ENCODE measurements around the gene KCNG2. TPM values are rescaled to one million over a fixed set of nuclear protein-coding genes. Genes with fewer than 3 reads are reported as not detected.

The KCNG2 gene
- polyA plus RNA-seq, 1 of the 3 experiments (the other 2 are of a cell fraction) = not detected

GRCh38 chr18:79914614-79915160 is 116.9 kb downstream of the KCNG2 start:
- POLR2A ChIA-PET = no interaction called here
- WGBS (ENCODE audit: low lambda C conversion rate) = 96% methylated on average over 14 of the region's 20 CpGs
- H3K27ac ChIP-seq (ENCODE audit: low read depth in 2 of 2, low read length in 1 of 2) = no peak overlapping the region

GRCh38 chr18:79915161-79916127 is 117.7 kb downstream of the KCNG2 start:
- CTCF ChIA-PET = no interaction called here
- no peaks in the 10 kb centered on the region for H3K27me3 ChIP-seq (ENCODE audit: insufficient read depth)
- H2AFZ ChIP-seq (ENCODE audit: low read depth) = no peak overlapping the region
- no peak overlapping the region for H3K9ac ChIP-seq
- no peaks in the 10 kb centered on the region for H3F3A ChIP-seq (replicated peaks; ENCODE audit: insufficient read depth)
- peaks cover 4 to 5% of the 10 kb centered on the region in 2 experiments for H3K36me3 ChIP-seq (replicated peaks in 1 of 2; ENCODE audit: control insufficient read depth in 1 of 2, insufficient read depth in 2 of 2, low read length in 1 of 2)
- H3K79me2 ChIP-seq (ENCODE audit: insufficient read depth) = no peaks in the 10 kb centered on the region
- 98% methylated on average over 34 of the region's 50 CpGs for WGBS (ENCODE audit: low lambda C conversion rate)
- TF ChIP-seq USF1 (IDR thresholded peaks at IDR 0.05; ENCODE audit: borderline replicate concordance, low read depth) (no peak), FOSL2 (IDR thresholded peaks at IDR 0.05; ENCODE audit: borderline replicate concordance, low read depth) (no peak), MXI1 (IDR thresholded peaks at IDR 0.05; ENCODE audit: low read depth, low read length) (no peak), PBX3 (IDR thresholded peaks at IDR 0.05) (no peak), SIN3A (IDR thresholded peaks at IDR 0.05; ENCODE audit: borderline replicate concordance, low read depth, low read length) (no peak), RFX5 (IDR thresholded peaks at IDR 0.05; ENCODE audit: low read length) (no peak), FOXJ3 (CRISPR knock-in tag; IDR thresholded peaks at IDR 0.05) (no peak), GABPA (IDR thresholded peaks at IDR 0.05; ENCODE audit: low read depth) (no peak), MAX (IDR thresholded peaks at IDR 0.05; ENCODE audit: low read depth) (no peak), EZH2phosphoT487 (IDR thresholded peaks at IDR 0.05; ENCODE audit: borderline replicate concordance, low read depth) (no peak), EP300 (IDR thresholded peaks at IDR 0.05; ENCODE audit: borderline replicate concordance in 1 of 2, low read depth in 1 of 2, low read length in 1 of 2) (no peak), RCOR1 (IDR thresholded peaks at IDR 0.05; ENCODE audit: low read length) (no peak), ELF1 (IDR thresholded peaks at IDR 0.05) (no peak)
- H4K20me1 ChIP-seq (ENCODE audit: insufficient read depth) = no peaks in the 10 kb centered on the region
- POLR2A ChIA-PET = no interaction called here
- no peak overlapping the region for H3K27ac ChIP-seq (ENCODE audit: low read depth in 2 of 2, low read length in 1 of 2)
- H3K9me2 ChIP-seq = no peaks in the 10 kb centered on the region
- no peak overlapping the region for H3K4me2 ChIP-seq
- peak; percentile 21 for DNase-seq
- no peak overlapping the region for H3K4me3 ChIP-seq (ENCODE audit: low read depth in 2 of 2, low read length in 1 of 2)
- H3K4me1 ChIP-seq (ENCODE audit: control insufficient read depth in 1 of 2, insufficient read depth in 2 of 2, low read depth in 1 of 2, low read length in 1 of 2) = no peaks in the 10 kb centered on the region
- H3K9me3 ChIP-seq = no peaks in the 10 kb centered on the region

More at GRCh38 chr18:79914614-79915160, 116.9 kb downstream of the KCNG2 start:
- H3F3A ChIP-seq (replicated peaks; ENCODE audit: insufficient read depth) = no peaks in the 10 kb centered on the region
- no peaks in the 10 kb centered on the region for H3K9me3 ChIP-seq
- no peak for TF ChIP-seq RXRA (IDR thresholded peaks at IDR 0.05; ENCODE audit: borderline replicate concordance, low read depth)
- no peak for TF ChIP-seq USF2 (IDR thresholded peaks at IDR 0.05; ENCODE audit: borderline replicate concordance, low read depth, low read length)
- H3K79me2 ChIP-seq (ENCODE audit: insufficient read depth) = no peaks in the 10 kb centered on the region
- no peak overlapping the region for H2AFZ ChIP-seq (ENCODE audit: low read depth)
- CTCF ChIA-PET = no interaction called here
- no peak overlapping the region for H3K9ac ChIP-seq
- no peak overlapping the region for H3K4me3 ChIP-seq (ENCODE audit: low read depth in 2 of 2, low read length in 1 of 2)
- no peaks in the 10 kb centered on the region for H4K20me1 ChIP-seq (ENCODE audit: insufficient read depth)
- no peak for DNase-seq
- no peak overlapping the region for H3K4me2 ChIP-seq
- H3K9me2 ChIP-seq = no peaks in the 10 kb centered on the region
- no peaks in the 10 kb centered on the region for H3K27me3 ChIP-seq (ENCODE audit: insufficient read depth)
- H3K4me1 ChIP-seq (ENCODE audit: control insufficient read depth in 1 of 2, insufficient read depth in 2 of 2, low read depth in 1 of 2, low read length in 1 of 2) = no peaks in the 10 kb centered on the region
- H3K36me3 ChIP-seq (replicated peaks in 1 of 2; ENCODE audit: control insufficient read depth in 1 of 2, insufficient read depth in 2 of 2, low read length in 1 of 2) = peaks cover 4 to 5% of the 10 kb centered on the region in 2 experiments

Measured in SK-N-SH (cell line).